HPDE6-E6E7 (cell line): ENCODE results near the gene COLEC12.
A peak's percentile ranks its signal among the peaks of the same experiment; 100 is the strongest.

Experiments
- DNase-seq: peaks from one replicate; pipeline ENCODE4 v3.0.0; 2011; ENCODE audit warnings: missing footprints; ENCODE audit errors: extremely low spot score

Gene COLEC12

GRCh38 chr18:506264-506663 lies 5.8 kb upstream of the COLEC12 start:
- DNase-seq = no peak

- no peak for DNase-seq
Measured at GRCh38 chr18:505483-506122, 5.1 kb upstream of the COLEC12 start.

GRCh38 chr18:501406-501714 lies 859 bp upstream of the COLEC12 start:
- DNase-seq = no peak

- DNase-seq = no peak
Measured at GRCh38 chr18:499776-500631, 497 bp downstream of the COLEC12 start.

GRCh38 chr18:498931-499775 lies 1.3 kb downstream of the COLEC12 start:
- no peak for DNase-seq

- DNase-seq = no peak
Measured at GRCh38 chr18:497688-498087, 2.8 kb downstream of the COLEC12 start.

GRCh38 chr18:495452-495851 lies 5.0 kb downstream of the COLEC12 start:
- DNase-seq = no peak

- no peak for DNase-seq
Measured at GRCh38 chr18:495017-495416, 5.5 kb downstream of the COLEC12 start.

- no peak for DNase-seq
Measured at GRCh38 chr18:493986-494983, 6.2 kb downstream of the COLEC12 start.

- no peak for DNase-seq
Measured at GRCh38 chr18:492451-492850, 8.1 kb downstream of the COLEC12 start.

GRCh38 chr18:490624-491023 lies 9.9 kb downstream of the COLEC12 start:
- no peak for DNase-seq

- DNase-seq = no peak
Measured at GRCh38 chr18:490024-490366, 10.5 kb downstream of the COLEC12 start.

GRCh38 chr18:489244-490023 lies 11.1 kb downstream of the COLEC12 start:
- DNase-seq = no peak

GRCh38 chr18:486929-487740 lies 13.4 kb downstream of the COLEC12 start:
- DNase-seq = no peak

GRCh38 chr18:484749-485464 lies 15.6 kb downstream of the COLEC12 start:
- no peak for DNase-seq

GRCh38 chr18:478681-479080 lies 21.8 kb downstream of the COLEC12 start:
- DNase-seq = no peak

- peak; percentile 22 for DNase-seq
Measured at GRCh38 chr18:477565-477964, 22.9 kb downstream of the COLEC12 start.

- DNase-seq = no peak
Measured at GRCh38 chr18:476251-476664, 24.2 kb downstream of the COLEC12 start.
